Activated CD8-positive, alpha-beta T cell treated with anti-CD3 and anti-CD28 coated beads, Interleukin-2, amount 10 ng/mL, durations not matched to agents 7 days and 5 days (primary cell): ENCODE results near the gene DTYMK. TPM values are rescaled to one million over a fixed set of nuclear protein-coding genes. Genes with fewer than 3 reads are reported as not detected.
"Not testable (repeated sequence)": the region's sequence is repeated elsewhere in the genome, so short reads cannot be mapped to it uniquely, and the experiment has no call there.

Experiments
- ATAC-seq: fragments of 150-1000 bp; cut with Tn5 transposase; one replicate; pipeline ENCODE4 v1.10.0; 2021; ENCODE audit warnings: moderate library complexity
- CTCF ChIA-PET: fragments of 350-600 bp; sonication (Branson Sonifier 250); formaldehyde crosslinking; loops from one replicate; lab custom pipeline; 2021; ENCODE audit warnings: antibody characterized with exemption; lab: Charles Lee
- POLR2A ChIA-PET: fragments of 350-600 bp; sonication (Branson Sonifier 250); formaldehyde crosslinking; loops from one replicate; lab custom pipeline; 2021; ENCODE audit warnings: antibody characterized with exemption; lab: Charles Lee
- DNase-seq: peaks from one replicate; pipeline ENCODE4 v3.0.0-alpha.2; 2020
- H3K27ac Mint-ChIP-seq: one replicate; pipeline ENCODE4 v1.8.0; 2021; ENCODE audit warnings: mild to moderate bottlenecking, mixed read lengths
- H3K27me3 Mint-ChIP-seq: one replicate; pipeline ENCODE4 v1.8.0; 2021; ENCODE audit warnings: low read depth, mixed read lengths
- H3K36me3 Mint-ChIP-seq: one replicate; pipeline ENCODE4 v1.8.0; 2021; ENCODE audit warnings: low read depth, mixed read lengths
- H3K4me1 Mint-ChIP-seq: one replicate; pipeline ENCODE4 v1.8.0; 2021; ENCODE audit warnings: low read depth, mixed read lengths
- H3K4me3 Mint-ChIP-seq: one replicate; pipeline ENCODE4 v1.8.0; 2021; ENCODE audit warnings: mild to moderate bottlenecking, mixed read lengths
- H3K9me3 Mint-ChIP-seq: one replicate; pipeline ENCODE4 v1.8.0; 2022; ENCODE audit warnings: mixed read lengths; ENCODE audit not compliant: insufficient read depth
- total RNA-seq, 2 experiments: library from RNA; stranded (reverse); gene quantifications; one replicate each; pipeline ENCODE4 v1.2.3, GENCODE V29; 2021

DTYMK gene
- total RNA-seq, 2 experiments from 2014 or later = 101 to 103 TPM

- Mint-ChIP-seq H3K27me3 (no peaks in the 10 kb centered on the region), H3K4me1 (peaks cover 22% of the 10 kb centered on the region), H3K27ac (no peak overlapping the region), H3K36me3 (peaks cover 25% of the 10 kb centered on the region), H3K9me3 (no peaks in the 10 kb centered on the region), H3K4me3 (no peak overlapping the region)
- no peak for ATAC-seq
- no peak for DNase-seq
- ChIA-PET POLR2A (no interaction called here), CTCF (no interaction called here)
These were observed 17.8 kb downstream of the DTYMK start for GRCh38 chr2:241668839-241669238.

- H3K27me3 Mint-ChIP-seq = no peaks in the 10 kb centered on the region
- no peak overlapping the region for H3K4me3 Mint-ChIP-seq
- DNase-seq = no peak
- H3K36me3 Mint-ChIP-seq = peaks cover 23% of the 10 kb centered on the region
- POLR2A ChIA-PET = no interaction called here
- H3K4me1 Mint-ChIP-seq = peaks cover 17% of the 10 kb centered on the region
- ATAC-seq = no peak
- H3K27ac Mint-ChIP-seq = no peak overlapping the region
- H3K9me3 Mint-ChIP-seq = no peaks in the 10 kb centered on the region
- CTCF ChIA-PET = no interaction called here
These were observed 18.3 kb downstream of the DTYMK start for GRCh38 chr2:241668354-241668753.

- Mint-ChIP-seq H3K9me3 (no peaks in the 10 kb centered on the region), H3K27ac (no peak overlapping the region), H3K27me3 (no peaks in the 10 kb centered on the region), H3K4me1 (peaks cover 8% of the 10 kb centered on the region), H3K36me3 (peaks cover 22% of the 10 kb centered on the region), H3K4me3 (no peak overlapping the region)
- DNase-seq = no peak
- ChIA-PET POLR2A (no interaction called here), CTCF (no interaction called here)
- ATAC-seq = no peak
These were observed 19.8 kb downstream of the DTYMK start for GRCh38 chr2:241666627-241667400.

- Mint-ChIP-seq H3K36me3 (peaks cover 19% of the 10 kb centered on the region), H3K4me3 (no peak overlapping the region), H3K27ac (no peak overlapping the region), H3K9me3 (no peaks in the 10 kb centered on the region), H3K4me1 (peaks cover 8% of the 10 kb centered on the region), H3K27me3 (no peaks in the 10 kb centered on the region)
- ChIA-PET POLR2A (interaction anchor here (0.7 kb wide), 1 partner anchor 50 kb away, joined by 3 read pairs; no protein-coding TSS in a partner anchor), CTCF (interaction anchor here (1.0 kb wide), 1 partner anchor 27 kb away, joined by 3 read pairs; no protein-coding TSS in a partner anchor)
- DNase-seq = no peak
- no peak for ATAC-seq
These were observed 20.7 kb downstream of the DTYMK start for GRCh38 chr2:241665731-241666440.

GRCh38 chr2:241662731-241663130 is 23.9 kb downstream of the DTYMK start:
- ATAC-seq, H3K27ac Mint-ChIP-seq, H3K4me3 Mint-ChIP-seq, POLR2A ChIA-PET, DNase-seq, H3K27me3 Mint-ChIP-seq, H3K9me3 Mint-ChIP-seq, H3K4me1 Mint-ChIP-seq: not testable (repeated sequence)
- H3K36me3 Mint-ChIP-seq = peaks cover 27% of the 10 kb centered on the region
- CTCF ChIA-PET = interaction anchor here (0.7 kb wide), 1 partner anchor 25 kb away, joined by 3 read pairs; no protein-coding TSS in a partner anchor

- Mint-ChIP-seq H3K9me3 (no peaks in the 10 kb centered on the region), H3K27me3 (no peaks in the 10 kb centered on the region), H3K4me1 (peaks cover 8% of the 10 kb centered on the region), H3K27ac (no peak overlapping the region), H3K36me3 (peaks cover 28% of the 10 kb centered on the region), H3K4me3 (no peak overlapping the region)
- DNase-seq = no peak
- ChIA-PET CTCF (no interaction called here), POLR2A (no interaction called here)
- no peak for ATAC-seq
These were observed 25.9 kb downstream of the DTYMK start for GRCh38 chr2:241660593-241661213.

- H3K27ac Mint-ChIP-seq = no peak overlapping the region
- peaks cover 40% of the 10 kb centered on the region for H3K36me3 Mint-ChIP-seq
- CTCF ChIA-PET = interaction anchor here (0.7 to 1.8 kb wide), 11 partner anchors 15 to 808 kb away, joined by 3 to 9 read pairs (median 3); partner anchors contain the start of gene ATG4B
- POLR2A ChIA-PET = interaction anchor here (0.8 to 1.4 kb wide), 2 partner anchors 21 to 97 kb away, joined by 3 to 6 read pairs; partner anchors contain the start of gene ATG4B
- H3K9me3 Mint-ChIP-seq = no peaks in the 10 kb centered on the region
- DNase-seq (peak; percentile 63), ATAC-seq (peak; percentile 43)
- H3K27me3 Mint-ChIP-seq = no peaks in the 10 kb centered on the region
- no peak overlapping the region for H3K4me3 Mint-ChIP-seq
- no peaks in the 10 kb centered on the region for H3K4me1 Mint-ChIP-seq
These were observed 27.4 kb downstream of the DTYMK start for GRCh38 chr2:241659150-241659739.

GRCh38 chr2:241658296-241658695 is 28.3 kb downstream of the DTYMK start:
- Mint-ChIP-seq H3K4me3 (no peak overlapping the region), H3K4me1 (no peaks in the 10 kb centered on the region), H3K27ac (no peak overlapping the region), H3K27me3 (no peaks in the 10 kb centered on the region), H3K9me3 (no peaks in the 10 kb centered on the region), H3K36me3 (peaks cover 40% of the 10 kb centered on the region)
- no peak for ATAC-seq
- ChIA-PET CTCF (interaction anchor here (0.7 to 1.8 kb wide), 2 partner anchors 17 to 20 kb away, joined by 6 to 9 read pairs; partner anchors contain the start of gene ATG4B), POLR2A (interaction anchor here (1.4 kb wide), 1 partner anchor 20 kb away, joined by 6 read pairs; the partner anchor contains the start of gene ATG4B)
- DNase-seq = no peak

- Mint-ChIP-seq H3K4me3 (no peak overlapping the region), H3K36me3 (peaks cover 43% of the 10 kb centered on the region), H3K27me3 (no peaks in the 10 kb centered on the region), H3K9me3 (no peaks in the 10 kb centered on the region), H3K4me1 (no peaks in the 10 kb centered on the region), H3K27ac (no peak overlapping the region)
- ATAC-seq = no peak
- DNase-seq = no peak
- ChIA-PET POLR2A (no interaction called here), CTCF (no interaction called here)
These were observed 28.8 kb downstream of the DTYMK start for GRCh38 chr2:241657786-241658254.

GRCh38 chr2:241656190-241656741 is 30.3 kb downstream of the DTYMK start:
- H3K9me3 Mint-ChIP-seq = no peaks in the 10 kb centered on the region
- ChIA-PET POLR2A (no interaction called here), CTCF (no interaction called here)
- no peak overlapping the region for H3K4me3 Mint-ChIP-seq
- no peak overlapping the region for H3K27ac Mint-ChIP-seq
- ATAC-seq (no peak), DNase-seq (no peak)
- no peaks in the 10 kb centered on the region for H3K27me3 Mint-ChIP-seq
- H3K4me1 Mint-ChIP-seq = no peaks in the 10 kb centered on the region
- H3K36me3 Mint-ChIP-seq = peaks cover 40% of the 10 kb centered on the region

GRCh38 chr2:241655516-241656189 is 31.0 kb downstream of the DTYMK start:
- DNase-seq (no peak), ATAC-seq (no peak)
- H3K27me3 Mint-ChIP-seq = no peaks in the 10 kb centered on the region
- H3K4me1 Mint-ChIP-seq = no peaks in the 10 kb centered on the region
- CTCF ChIA-PET = no interaction called here
- POLR2A ChIA-PET = no interaction called here
- peaks cover 44% of the 10 kb centered on the region for H3K36me3 Mint-ChIP-seq
- no peaks in the 10 kb centered on the region for H3K9me3 Mint-ChIP-seq
- H3K27ac Mint-ChIP-seq = no peak overlapping the region
- no peak overlapping the region for H3K4me3 Mint-ChIP-seq
